CD8-positive, alpha-beta memory T cell (primary cell): ENCODE measurements around the gene DRD1. TPM values are rescaled to one million over a fixed set of nuclear protein-coding genes. Genes with fewer than 3 reads are reported as not detected.

Experiments
- CTCF ChIA-PET: fragments of 350-600 bp; sonication (Branson Sonifier 250); formaldehyde crosslinking; loops from one replicate; lab custom pipeline; 2021; ENCODE audit warnings: antibody characterized with exemption; lab: Charles Lee
- POLR2A ChIA-PET: fragments of 350-600 bp; sonication (Branson Sonifier 250); formaldehyde crosslinking; loops from one replicate; lab custom pipeline; 2021; ENCODE audit warnings: antibody characterized with exemption; lab: Charles Lee
- DNase-seq, 5 donors: peaks; one replicate each; pipeline versions ENCODE4 v3.0.0 to v3.0.0-alpha.2; 2020 to 2022; ENCODE audit warnings: mixed read lengths in 1 of 5
- H3K27ac ChIP-seq: one replicate; pipeline ENCODE4 v1.7.0; 2013; ENCODE audit warnings: low read depth, mild to moderate bottlenecking, low read length, moderate library complexity
- H3K27me3 ChIP-seq: 2 replicates; pipeline ENCODE4 v1.7.0; 2013; ENCODE audit warnings: low read length, mild to moderate bottlenecking; ENCODE audit not compliant: insufficient read depth, poor library complexity, severe bottlenecking
- H3K36me3 ChIP-seq: 2 replicates; pipeline ENCODE4 v1.7.0; 2013; ENCODE audit warnings: mild to moderate bottlenecking, low read length, moderate library complexity; ENCODE audit not compliant: insufficient read depth
- H3K4me1 ChIP-seq: 2 replicates; pipeline ENCODE4 v1.7.0; 2013; ENCODE audit warnings: mild to moderate bottlenecking, low read length, moderate library complexity; ENCODE audit not compliant: insufficient read depth
- H3K4me3 ChIP-seq: 2 replicates; pipeline ENCODE4 v1.7.0; 2013; ENCODE audit warnings: mild to moderate bottlenecking, low read length
- H3K9me3 ChIP-seq: 2 replicates; pipeline ENCODE4 v1.7.0; 2013; ENCODE audit warnings: mild to moderate bottlenecking, low read length
- H3K27ac Mint-ChIP-seq, 8 donors: one replicate each; pipeline ENCODE4 v1.8.0; 2020 to 2021; ENCODE audit warnings: mixed read lengths in 8 of 8, mild to moderate bottlenecking in 6 of 8, inconsistent platforms in 3 of 8, moderate library complexity in 3 of 8
- H3K27me3 Mint-ChIP-seq, 2 donors: one replicate each; pipeline ENCODE4 v1.8.0; 2020 to 2021; ENCODE audit warnings: mixed read lengths in 2 of 2, mild to moderate bottlenecking in 1 of 2, moderate library complexity in 1 of 2
- H3K36me3 Mint-ChIP-seq, 3 donors: one replicate each; pipeline ENCODE4 v1.8.0; 2020 to 2021; ENCODE audit warnings: mixed read lengths in 3 of 3, inconsistent platforms in 1 of 3, mild to moderate bottlenecking in 1 of 3
- H3K4me1 Mint-ChIP-seq, 3 donors: one replicate each; pipeline ENCODE4 v1.8.0; 2020 to 2021; ENCODE audit warnings: mixed read lengths in 3 of 3, inconsistent platforms in 1 of 3, mild to moderate bottlenecking in 1 of 3
- H3K4me3 Mint-ChIP-seq, 7 donors: one replicate each; pipeline ENCODE4 v1.8.0; 2020 to 2021; ENCODE audit warnings: mixed read lengths in 7 of 7, mild to moderate bottlenecking in 6 of 7, moderate library complexity in 4 of 7, inconsistent platforms in 2 of 7
- H3K9me3 Mint-ChIP-seq, 5 donors: one replicate each; pipeline ENCODE4 v1.8.0; 2020 to 2022; ENCODE audit warnings: mixed read lengths in 5 of 5, mild to moderate bottlenecking in 3 of 5, moderate library complexity in 2 of 5, inconsistent platforms in 1 of 5
- polyA plus RNA-seq: library from polyadenylated mRNA; unstranded; fragments of 300-500 nt; fragmentation: Illumina TruSeq; gene quantifications from one replicate; pipeline ENCODE4 v1.2.3, GENCODE V29; 2021
- total RNA-seq, 2 experiments: library from RNA; stranded (reverse); gene quantifications; one replicate each; pipeline ENCODE4 v1.2.3, GENCODE V29; 2021

DRD1 gene
- total and polyA plus RNA-seq, 3 experiments from 2014 or later = not detected

- no peak overlapping the region for H3K4me3 Mint-ChIP-seq
- Histone ChIP-seq H3K27me3 (peaks cover 7% of the 10 kb centered on the region), H3K9me3 (no peaks in the 10 kb centered on the region), H3K4me1 (no peaks in the 10 kb centered on the region), H3K4me3 (no peak overlapping the region), H3K36me3 (no peaks in the 10 kb centered on the region), H3K27ac (no peak overlapping the region)
- DNase-seq = no peak
- ChIA-PET POLR2A (no interaction called here), CTCF (no interaction called here)
- H3K27me3 Mint-ChIP-seq = peaks cover 12 to 30% of the 10 kb centered on the region in 2 donors
- no peaks in the 10 kb centered on the region for H3K36me3 Mint-ChIP-seq
- no peak overlapping the region for H3K27ac Mint-ChIP-seq
- no peaks in the 10 kb centered on the region for H3K4me1 Mint-ChIP-seq
- peaks cover 0 to 5% (median 3%) of the 10 kb centered on the region in 5 donors for H3K9me3 Mint-ChIP-seq
Observed at GRCh38 chr5:175394601-175395000, 49.4 kb downstream of the DRD1 start.

GRCh38 chr5:175393897-175394296 is 50.1 kb downstream of the DRD1 start:
- Histone ChIP-seq H3K9me3 (no peaks in the 10 kb centered on the region), H3K36me3 (no peaks in the 10 kb centered on the region), H3K27me3 (peaks cover 7% of the 10 kb centered on the region), H3K4me3 (no peak overlapping the region), H3K27ac (no peak overlapping the region), H3K4me1 (no peaks in the 10 kb centered on the region)
- Mint-ChIP-seq H3K27me3 (peaks cover 13 to 32% of the 10 kb centered on the region in 2 donors), H3K36me3 (no peaks in the 10 kb centered on the region), H3K4me1 (no peaks in the 10 kb centered on the region), H3K4me3 (no peak overlapping the region), H3K9me3 (peaks cover 0 to 7% (median 3%) of the 10 kb centered on the region in 5 donors), H3K27ac (no peak overlapping the region)
- CTCF ChIA-PET = no interaction called here
- no peak for DNase-seq
- POLR2A ChIA-PET = no interaction called here

- Histone ChIP-seq H3K27ac (no peak overlapping the region), H3K4me1 (no peaks in the 10 kb centered on the region), H3K4me3 (no peak overlapping the region), H3K36me3 (no peaks in the 10 kb centered on the region), H3K9me3 (no peaks in the 10 kb centered on the region), H3K27me3 (peaks cover 7% of the 10 kb centered on the region)
- ChIA-PET CTCF (no interaction called here), POLR2A (no interaction called here)
- Mint-ChIP-seq H3K36me3 (no peaks in the 10 kb centered on the region), H3K27me3 (peaks cover 18 to 35% of the 10 kb centered on the region in 2 donors), H3K9me3 (peaks cover 0 to 10% (median 3%) of the 10 kb centered on the region in 5 donors), H3K4me3 (no peak overlapping the region), H3K4me1 (no peaks in the 10 kb centered on the region), H3K27ac (no peak overlapping the region)
- DNase-seq = no peak
Observed at GRCh38 chr5:175392236-175392635, 51.7 kb downstream of the DRD1 start.

- POLR2A ChIA-PET = no interaction called here
Observed at GRCh38 chr5:175390352-175391083, 53.5 kb downstream of the DRD1 start.

More at GRCh38 chr5:175390352-175391083, 53.5 kb downstream of the DRD1 start:
- CTCF ChIA-PET = no interaction called here
- Mint-ChIP-seq H3K36me3 (no peaks in the 10 kb centered on the region), H3K9me3 (peaks cover 0 to 5% (median 0%) of the 10 kb centered on the region in 5 donors), H3K4me3 (no peak overlapping the region), H3K27ac (no peak overlapping the region), H3K27me3 (peaks cover 13 to 25% of the 10 kb centered on the region in 2 donors), H3K4me1 (no peaks in the 10 kb centered on the region)
- no peak overlapping the region for H3K4me3 ChIP-seq
- no peak overlapping the region for H3K27ac ChIP-seq
- DNase-seq = no peak
- no peaks in the 10 kb centered on the region for H3K36me3 ChIP-seq
- no peaks in the 10 kb centered on the region for H3K9me3 ChIP-seq
- no peaks in the 10 kb centered on the region for H3K27me3 ChIP-seq
- no peaks in the 10 kb centered on the region for H3K4me1 ChIP-seq

Other genes starting within 250 kb of the DRD1 start
- gene SFXN1, start 34.4 kb upstream of the DRD1 start, total RNA-seq = 100 to 1,000 TPM; 359 to 366 TPM
- gene SFXN1, start 34.4 kb upstream of the DRD1 start, polyA plus RNA-seq = 68.1 TPM
- gene HRH2, start 213.9 kb upstream of the DRD1 start, total RNA-seq = 10 to 100 TPM; 28.9 to 29.6 TPM
- gene HRH2, start 213.9 kb upstream of the DRD1 start, polyA plus RNA-seq = 1.3 TPM